Measurements from ENCODE around the gene CAPZB.

CAPZB gene

GRCh38 chr1:19406680-19407079 lies 78.7 kb downstream of the CAPZB start:
- no peak for TF ChIP-seq CTCF (IDR thresholded peaks at IDR 0.05)
- Histone ChIP-seq H3K27ac (no peak overlapping the region), H3K4me3 (ENCODE audit: low read depth in 1 of 2, low read length in 1 of 2) (no peak overlapping the region), H3K27me3 (no peaks in the 10 kb centered on the region), H3K36me3 (peaks cover 37% of the 10 kb centered on the region), H3K4me1 (ENCODE audit: control insufficient read depth in 1 of 2, insufficient read depth in 1 of 2, low read depth in 1 of 2, low read length in 1 of 2) (no peaks in the 10 kb centered on the region), H3K9me3 (no peaks in the 10 kb centered on the region)

- Histone ChIP-seq H3K36me3 (peaks cover 42% of the 10 kb centered on the region), H3K27ac (no peak overlapping the region), H3K4me1 (ENCODE audit: control insufficient read depth in 1 of 2, insufficient read depth in 1 of 2, low read depth in 1 of 2, low read length in 1 of 2) (no peaks in the 10 kb centered on the region), H3K4me3 (ENCODE audit: low read depth in 1 of 2, low read length in 1 of 2) (no peak overlapping the region), H3K27me3 (no peaks in the 10 kb centered on the region), H3K9me3 (no peaks in the 10 kb centered on the region)
- TF ChIP-seq CTCF (IDR thresholded peaks at IDR 0.05) = no peak
These were observed 79.4 kb downstream of the CAPZB start for GRCh38 chr1:19405761-19406487.

- peaks cover 42% of the 10 kb centered on the region for H3K36me3 ChIP-seq
- no peaks in the 10 kb centered on the region for H3K9me3 ChIP-seq
- no peak for TF ChIP-seq CTCF (IDR thresholded peaks at IDR 0.05)
- H3K27ac ChIP-seq = no peak overlapping the region
- no peaks in the 10 kb centered on the region for H3K27me3 ChIP-seq
- no peaks in the 10 kb centered on the region for H3K4me1 ChIP-seq (ENCODE audit: control insufficient read depth in 1 of 2, insufficient read depth in 1 of 2, low read depth in 1 of 2, low read length in 1 of 2)
- H3K4me3 ChIP-seq (ENCODE audit: low read depth in 1 of 2, low read length in 1 of 2) = no peak overlapping the region
These were observed 80.1 kb downstream of the CAPZB start for GRCh38 chr1:19405195-19405760.

- no peaks in the 10 kb centered on the region for H3K9me3 ChIP-seq
- no peak for TF ChIP-seq CTCF (IDR thresholded peaks at IDR 0.05)
- H3K4me1 ChIP-seq (ENCODE audit: control insufficient read depth in 1 of 2, insufficient read depth in 1 of 2, low read depth in 1 of 2, low read length in 1 of 2) = no peaks in the 10 kb centered on the region
- H3K36me3 ChIP-seq = peaks cover 42% of the 10 kb centered on the region
- no peak overlapping the region for H3K4me3 ChIP-seq (ENCODE audit: low read depth in 1 of 2, low read length in 1 of 2)
- H3K27ac ChIP-seq = no peak overlapping the region
- no peaks in the 10 kb centered on the region for H3K27me3 ChIP-seq
These were observed 80.6 kb downstream of the CAPZB start for GRCh38 chr1:19404748-19405147.

- Histone ChIP-seq H3K9me3 (no peaks in the 10 kb centered on the region), H3K27ac (no peak overlapping the region), H3K4me1 (ENCODE audit: control insufficient read depth in 1 of 2, insufficient read depth in 1 of 2, low read depth in 1 of 2, low read length in 1 of 2) (no peaks in the 10 kb centered on the region), H3K27me3 (no peaks in the 10 kb centered on the region), H3K36me3 (peaks cover 49% of the 10 kb centered on the region), H3K4me3 (ENCODE audit: low read depth in 1 of 2, low read length in 1 of 2) (no peak overlapping the region)
- TF ChIP-seq CTCF (IDR thresholded peaks at IDR 0.05) = no peak
These were observed 82.1 kb downstream of the CAPZB start for GRCh38 chr1:19403256-19403655.

All from neutrophil (primary cell).